ENCODE data around the gene EHBP1.

Gene EHBP1

GRCh38 chr2:63051795-63052333 is 346.4 kb downstream of the EHBP1 start:
- no peak for DNase-seq (ENCODE audit: low read depth in 2 of 2)

DNA sequence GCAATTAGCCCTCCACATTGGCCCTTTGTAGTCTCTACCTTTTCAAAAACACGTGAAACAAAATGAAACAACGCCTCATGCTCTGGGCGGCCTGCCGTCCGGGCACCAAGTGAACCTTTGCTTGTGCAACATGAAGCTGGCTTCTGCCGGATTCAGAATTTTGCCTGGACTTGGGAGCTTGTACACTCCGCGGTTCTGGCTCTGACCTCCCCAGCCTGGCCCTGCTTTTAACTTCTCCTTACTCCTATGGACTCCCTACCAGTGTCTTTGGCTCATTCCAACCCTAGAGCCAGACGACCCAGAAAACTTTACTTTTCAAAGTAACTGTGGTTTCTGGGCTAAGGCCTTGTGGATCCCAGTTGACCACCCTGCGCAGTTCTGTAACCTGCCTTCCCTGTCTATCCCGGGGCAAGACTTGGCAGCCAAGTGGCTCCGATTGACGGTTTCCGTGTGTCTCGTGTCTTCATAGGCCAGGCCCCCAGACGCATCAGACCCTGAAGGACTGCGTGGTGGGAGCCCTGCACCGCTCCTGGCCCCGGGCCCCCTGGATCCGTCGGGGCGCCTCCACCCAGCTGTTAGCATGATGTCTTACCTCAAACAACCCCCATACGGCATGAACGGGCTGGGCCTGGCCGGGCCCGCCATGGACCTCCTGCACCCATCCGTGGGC is 347.0 kb downstream of the EHBP1 start:
- DNase-seq (ENCODE audit: low read depth in 2 of 2), result no peak

DNA sequence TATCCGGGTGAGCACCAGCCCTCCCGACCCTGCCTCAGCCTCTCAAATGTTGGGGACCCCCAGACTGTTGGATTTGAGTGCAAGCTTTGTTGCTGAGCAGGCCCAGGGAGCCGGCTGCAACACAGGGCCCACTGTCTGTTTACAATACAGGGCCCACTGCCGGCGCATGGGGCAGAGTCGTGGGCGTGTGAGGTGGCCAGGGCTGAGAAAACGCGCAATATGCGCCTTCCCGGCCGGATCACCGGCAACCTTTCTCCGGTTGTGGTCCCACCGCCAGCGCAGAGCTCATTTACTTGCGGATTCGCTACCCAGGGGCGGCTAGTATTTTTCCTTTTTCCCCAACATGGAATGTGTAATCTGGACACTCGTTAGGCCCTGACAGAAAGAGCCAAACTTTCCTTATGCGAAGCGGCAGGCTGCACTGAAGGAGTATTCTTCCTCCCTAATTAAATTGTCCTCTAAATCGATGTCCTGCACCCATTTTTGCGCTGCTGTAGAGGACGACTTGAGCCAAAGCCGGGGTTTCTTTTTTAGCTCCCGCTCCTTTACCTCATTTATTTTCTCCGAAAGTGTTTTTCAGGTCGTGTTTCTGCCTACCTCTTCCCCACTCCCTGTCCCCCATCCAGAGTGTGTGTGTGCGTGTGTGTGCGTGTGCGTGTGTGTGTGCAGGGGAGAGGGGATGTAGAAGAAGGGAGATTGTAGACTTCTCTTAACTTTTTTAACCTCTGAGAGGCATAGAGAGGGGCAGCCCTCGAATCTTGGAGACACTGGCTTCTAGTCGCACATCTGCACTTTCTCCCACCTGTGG is 347.8 kb downstream of the EHBP1 start:
- no peak for DNase-seq (ENCODE audit: low read depth in 2 of 2)

GRCh38 chr2:63053889-63054602 is 348.5 kb downstream of the EHBP1 start:
- no peak for DNase-seq (ENCODE audit: low read depth in 2 of 2)

DNA sequence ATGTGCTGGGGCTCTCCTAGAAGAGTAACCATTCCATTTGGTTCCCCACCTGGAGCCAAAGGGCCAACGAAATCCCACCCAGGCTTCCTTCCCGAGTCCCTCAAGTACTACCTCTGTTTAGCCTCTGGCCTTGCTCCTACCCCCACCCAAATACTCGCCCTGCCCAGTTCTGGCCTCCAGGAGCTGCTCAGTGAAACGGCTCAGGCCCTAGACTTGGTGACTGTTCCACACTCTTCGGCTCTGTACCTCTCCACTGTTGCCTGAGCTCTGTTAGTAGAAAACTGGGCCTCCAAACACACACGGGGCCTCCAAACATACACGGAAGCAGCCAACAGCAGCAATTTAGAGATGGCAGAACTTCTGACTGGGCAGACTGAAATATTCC is 349.3 kb downstream of the EHBP1 start:
- no peak for DNase-seq (ENCODE audit: low read depth in 2 of 2)

- DNase-seq (ENCODE audit: low read depth in 2 of 2), result no peak
Observed at GRCh38 chr2:63055226-63056106, 350.0 kb downstream of the EHBP1 start.

GRCh38 chr2:63056107-63057050 is 350.9 kb downstream of the EHBP1 start:
- DNase-seq (ENCODE audit: low read depth in 2 of 2), result no peak

GRCh38 chr2:63057249-63058143 is 352.0 kb downstream of the EHBP1 start:
- no peak for DNase-seq (ENCODE audit: low read depth in 2 of 2)

DNA sequence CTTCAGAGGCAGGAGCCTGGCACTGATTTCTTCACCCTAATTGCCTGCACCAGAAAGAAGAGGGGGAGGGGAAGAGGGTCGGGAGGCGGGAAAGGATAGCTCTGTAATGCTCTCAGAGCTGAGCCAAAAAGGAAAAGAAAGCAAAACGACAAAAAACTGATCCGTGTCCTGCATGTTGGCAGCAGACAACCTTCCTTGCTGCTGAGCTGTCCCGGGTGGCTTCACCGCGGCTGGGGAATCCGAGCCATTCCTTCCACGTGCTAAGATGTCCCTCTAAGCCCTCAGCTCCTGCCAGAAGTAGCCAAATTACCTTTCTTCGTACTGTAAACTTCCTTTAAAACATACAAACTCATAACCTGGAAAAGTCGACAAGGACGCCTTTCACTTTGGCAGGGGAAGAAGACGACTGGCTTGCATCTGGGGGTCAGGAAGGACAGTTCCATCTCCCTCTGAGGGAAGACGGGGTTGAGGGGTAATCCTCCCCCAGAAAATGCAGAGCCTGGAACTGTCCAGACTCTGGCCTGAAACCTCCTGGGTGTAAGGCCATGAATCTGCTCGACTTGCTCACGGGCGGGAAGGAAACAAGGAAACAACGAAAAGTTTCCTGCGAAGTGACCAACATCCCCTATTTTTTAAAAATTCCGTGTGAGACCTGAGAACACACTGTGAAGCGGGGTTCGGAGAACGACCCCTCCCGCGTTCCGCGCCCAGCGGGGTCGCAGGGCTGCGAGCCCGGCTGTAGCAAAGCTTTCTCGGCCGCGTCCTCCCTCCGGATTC is 352.8 kb downstream of the EHBP1 start:
- DNase-seq (ENCODE audit: low read depth in 2 of 2), result no peak

GRCh38 chr2:63058921-63059792 is 353.6 kb downstream of the EHBP1 start:
- DNase-seq (ENCODE audit: low read depth in 2 of 2), result no peak

- no peak for DNase-seq (ENCODE audit: low read depth in 2 of 2)
Observed at GRCh38 chr2:63059793-63060471, 354.4 kb downstream of the EHBP1 start.

GRCh38 chr2:63060472-63060991 is 355.0 kb downstream of the EHBP1 start:
- no peak for DNase-seq (ENCODE audit: low read depth in 2 of 2)

DNA sequence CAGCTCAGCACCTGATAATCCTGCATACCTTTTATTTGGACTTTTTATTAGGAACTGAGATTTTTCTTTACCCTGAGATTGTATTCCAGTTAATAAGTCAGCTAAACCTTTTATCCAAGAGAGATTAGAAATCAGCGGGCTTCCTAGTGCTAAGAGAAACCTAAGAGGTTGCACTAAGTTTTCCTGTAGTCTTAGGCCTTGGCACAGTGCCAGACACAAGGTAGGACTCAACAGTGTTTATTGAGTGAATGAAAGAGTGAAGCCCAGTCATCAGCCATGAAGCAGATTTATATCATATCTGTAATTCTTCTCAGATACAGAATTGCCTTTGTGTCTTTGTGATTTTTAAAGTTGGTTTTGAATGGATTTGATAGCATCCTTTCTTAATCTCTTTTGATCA is 358.7 kb downstream of the EHBP1 start:
- DNase-seq (ENCODE audit: low read depth in 2 of 2), result no peak

DNA sequence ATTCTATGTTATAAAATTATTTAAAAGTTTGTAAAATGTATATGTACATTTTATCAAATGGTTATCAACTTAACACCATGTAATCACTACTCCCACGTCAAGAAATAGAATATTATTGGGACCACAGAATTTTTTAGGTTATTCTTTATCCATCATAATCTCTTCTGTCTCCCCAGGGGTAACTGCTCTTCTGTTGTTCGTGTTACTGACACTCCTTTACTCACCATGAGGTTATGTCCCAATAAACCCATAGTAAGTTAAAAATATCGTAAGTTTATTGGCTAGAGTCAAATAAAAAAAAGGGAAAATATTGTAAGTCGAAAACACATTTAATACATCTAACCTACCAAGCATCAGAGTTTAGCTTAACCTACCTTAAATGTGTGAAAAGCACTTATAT is 359.1 kb downstream of the EHBP1 start:
- no peak for DNase-seq (ENCODE audit: low read depth in 2 of 2)

DNA sequence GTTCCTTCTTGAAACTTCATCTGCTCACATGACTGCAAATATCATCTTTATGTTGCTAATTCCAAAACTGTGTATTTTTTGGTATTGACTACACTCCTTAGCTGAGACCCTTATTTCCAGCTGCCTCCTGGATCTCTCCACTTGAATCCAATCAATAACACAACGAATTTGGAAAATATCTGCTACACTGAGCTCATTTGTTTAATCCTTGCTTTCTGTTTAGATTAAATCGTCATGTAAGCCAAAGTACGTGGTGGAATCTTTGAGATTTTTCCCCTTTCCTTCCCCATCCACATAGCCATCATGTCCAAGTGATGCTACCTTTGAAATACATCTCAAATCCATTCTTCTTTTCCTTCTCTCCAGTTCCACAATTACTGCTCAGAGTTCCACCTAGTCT is 360.8 kb downstream of the EHBP1 start:
- no peak for DNase-seq (ENCODE audit: low read depth in 2 of 2)

DNA sequence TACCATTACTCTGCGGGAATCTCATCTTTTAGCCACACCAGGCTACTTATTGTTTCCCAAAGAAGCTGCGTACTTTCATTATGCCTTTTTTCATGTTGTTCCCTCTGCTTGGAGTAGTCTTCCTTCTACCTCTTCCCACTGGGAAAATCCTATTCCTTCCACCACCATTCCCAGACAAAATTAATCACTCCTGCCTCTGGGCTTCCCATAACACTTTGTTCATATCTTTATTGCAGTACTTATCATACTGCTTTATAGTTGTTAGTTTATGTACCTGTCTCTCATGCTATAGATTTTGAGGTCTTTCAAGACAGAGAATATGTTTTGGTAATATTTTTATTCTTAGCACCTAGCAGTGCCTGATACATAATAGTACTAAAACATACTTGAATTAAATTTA is 361.3 kb downstream of the EHBP1 start:
- DNase-seq (ENCODE audit: low read depth in 2 of 2), result no peak

- DNase-seq (ENCODE audit: low read depth in 2 of 2), result no peak
Observed at GRCh38 chr2:63071664-63072063, 366.2 kb downstream of the EHBP1 start.

All from stimulated activated CD4-positive, alpha-beta T cell treated with anti-CD3 and anti-CD28 coated beads, Interleukin-1b, Interleukin-23, amount 100 ng/mL, for 1 hour (primary cell).